ENCODE results near the gene TMEM178B. TPM values are rescaled to one million over a fixed set of nuclear protein-coding genes. Genes with fewer than 3 reads are reported as not detected.

The TMEM178B gene
- total RNA-seq, 1 donor from 2014 or later = 35.9 TPM

- H3K9me3 ChIP-seq (replicated peaks) = no peaks in the 10 kb centered on the region
- no peak for TF ChIP-seq CTCF (IDR thresholded peaks at IDR 0.05; ENCODE audit: borderline replicate concordance)
- no peak overlapping the region for H3K4me3 ChIP-seq
- no peaks in the 10 kb centered on the region for H3K36me3 ChIP-seq
- DNase-seq = no peak
- no peak overlapping the region for H3K27ac ChIP-seq (replicated peaks)
- intact Hi-C loops (cut with micrococcal nuclease) = no loop called here
- H3K27me3 ChIP-seq (ENCODE audit: low read depth) = no peaks in the 10 kb centered on the region
- peaks cover 11% of the 10 kb centered on the region for H3K4me1 ChIP-seq
Observed at GRCh38 chr7:141275350-141275749, 201.5 kb downstream of the TMEM178B start.

- peaks cover 18% of the 10 kb centered on the region for H3K4me1 ChIP-seq
- no peak overlapping the region for H3K27ac ChIP-seq (replicated peaks)
- no peaks in the 10 kb centered on the region for H3K9me3 ChIP-seq (replicated peaks)
- H3K27me3 ChIP-seq (ENCODE audit: low read depth) = no peaks in the 10 kb centered on the region
- no peak overlapping the region for H3K4me3 ChIP-seq
- no peak for TF ChIP-seq CTCF (IDR thresholded peaks at IDR 0.05; ENCODE audit: borderline replicate concordance)
- intact Hi-C loops (cut with micrococcal nuclease) = no loop called here
- no peaks in the 10 kb centered on the region for H3K36me3 ChIP-seq
- DNase-seq = no peak
Observed at GRCh38 chr7:141276031-141276430, 202.2 kb downstream of the TMEM178B start.

- intact Hi-C loops (cut with micrococcal nuclease) = no loop called here
- peak overlapping the region; percentile 51 for H3K4me3 ChIP-seq
- H3K9me3 ChIP-seq (replicated peaks) = no peaks in the 10 kb centered on the region
- no peaks in the 10 kb centered on the region for H3K27me3 ChIP-seq (ENCODE audit: low read depth)
- peak overlapping the region; percentile 81 for H3K27ac ChIP-seq (replicated peaks)
- H3K36me3 ChIP-seq = no peaks in the 10 kb centered on the region
- TF ChIP-seq CTCF (IDR thresholded peaks at IDR 0.05; ENCODE audit: borderline replicate concordance) = no peak
- H3K4me1 ChIP-seq = peaks cover 44% of the 10 kb centered on the region
- DNase-seq = no peak
Observed at GRCh38 chr7:141280100-141280499, 206.2 kb downstream of the TMEM178B start.

- Histone ChIP-seq H3K4me1 (peaks cover 45% of the 10 kb centered on the region), H3K9me3 (replicated peaks) (no peaks in the 10 kb centered on the region), H3K27ac (replicated peaks) (peak overlapping the region; percentile 81), H3K36me3 (no peaks in the 10 kb centered on the region), H3K27me3 (ENCODE audit: low read depth) (no peaks in the 10 kb centered on the region), H3K4me3 (peak overlapping the region; percentile 51)
- DNase-seq = peak; percentile 24
- intact Hi-C loops (cut with micrococcal nuclease) = no loop called here
- no peak for TF ChIP-seq CTCF (IDR thresholded peaks at IDR 0.05; ENCODE audit: borderline replicate concordance)
Observed at GRCh38 chr7:141281311-141281710, 207.4 kb downstream of the TMEM178B start.

- no peaks in the 10 kb centered on the region for H3K36me3 ChIP-seq
- H3K4me1 ChIP-seq = peaks cover 72% of the 10 kb centered on the region
- DNase-seq = no peak
- intact Hi-C loops (cut with micrococcal nuclease) = no loop called here
- no peak for TF ChIP-seq CTCF (IDR thresholded peaks at IDR 0.05; ENCODE audit: borderline replicate concordance)
- H3K27me3 ChIP-seq (ENCODE audit: low read depth) = no peaks in the 10 kb centered on the region
- no peak overlapping the region for H3K4me3 ChIP-seq
- H3K9me3 ChIP-seq (replicated peaks) = no peaks in the 10 kb centered on the region
- H3K27ac ChIP-seq (replicated peaks) = peak overlapping the region; percentile 57
Observed at GRCh38 chr7:141286522-141286921, 212.7 kb downstream of the TMEM178B start.

GRCh38 chr7:141287936-141288335 is 214.1 kb downstream of the TMEM178B start:
- peaks cover 63% of the 10 kb centered on the region for H3K4me1 ChIP-seq
- H3K27me3 ChIP-seq (ENCODE audit: low read depth) = no peaks in the 10 kb centered on the region
- intact Hi-C loops (cut with micrococcal nuclease) = no loop called here
- H3K27ac ChIP-seq (replicated peaks) = peak overlapping the region; percentile 57
- H3K36me3 ChIP-seq = no peaks in the 10 kb centered on the region
- no peak overlapping the region for H3K4me3 ChIP-seq
- no peaks in the 10 kb centered on the region for H3K9me3 ChIP-seq (replicated peaks)
- no peak for DNase-seq
- no peak for TF ChIP-seq CTCF (IDR thresholded peaks at IDR 0.05; ENCODE audit: borderline replicate concordance)

Data from left ventricle myocardium inferior (tissue), 1 donor.